SK-N-DZ (cell line): Measurements from ENCODE around the gene PHKG2. TPM values are rescaled to one million over a fixed set of nuclear protein-coding genes. Genes with fewer than 3 reads are reported as not detected.
"Not testable (repeated sequence)": the region's sequence is repeated elsewhere in the genome, so short reads cannot be mapped to it uniquely, and the experiment has no call there.

Source experiments
- DNase-seq: peaks from one replicate; pipeline ENCODE4 v3.0.0-alpha.2; 2015; ENCODE audit warnings: low spot score
- polyA plus RNA-seq, 2 experiments: library from polyadenylated mRNA; depleted of rRNA; stranded (reverse); fragments of >200 nt; gene quantifications; 2 replicates each; pipeline ENCODE4 v1.2.3, GENCODE V29; 2014

The PHKG2 gene, protein sequence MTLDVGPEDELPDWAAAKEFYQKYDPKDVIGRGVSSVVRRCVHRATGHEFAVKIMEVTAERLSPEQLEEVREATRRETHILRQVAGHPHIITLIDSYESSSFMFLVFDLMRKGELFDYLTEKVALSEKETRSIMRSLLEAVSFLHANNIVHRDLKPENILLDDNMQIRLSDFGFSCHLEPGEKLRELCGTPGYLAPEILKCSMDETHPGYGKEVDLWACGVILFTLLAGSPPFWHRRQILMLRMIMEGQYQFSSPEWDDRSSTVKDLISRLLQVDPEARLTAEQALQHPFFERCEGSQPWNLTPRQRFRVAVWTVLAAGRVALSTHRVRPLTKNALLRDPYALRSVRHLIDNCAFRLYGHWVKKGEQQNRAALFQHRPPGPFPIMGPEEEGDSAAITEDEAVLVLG
- polyA plus RNA-seq (2014; cell fraction: cytosol; rRNA removed): 23.3 and 28.6 TPM in 2 replicates
- polyA plus RNA-seq (2014; cell fraction: nucleus; rRNA removed): 71.3 and 96.4 TPM in 2 replicates

- peak; percentile 99 for DNase-seq
These were observed at the start of gene PHKG2 for GRCh38 chr16:30747799-30748633. TSS of gene PHKG2 (plus strand) at chr16:30748425. CDS start at chr16:30748821, 396 bp downstream.

DNA sequence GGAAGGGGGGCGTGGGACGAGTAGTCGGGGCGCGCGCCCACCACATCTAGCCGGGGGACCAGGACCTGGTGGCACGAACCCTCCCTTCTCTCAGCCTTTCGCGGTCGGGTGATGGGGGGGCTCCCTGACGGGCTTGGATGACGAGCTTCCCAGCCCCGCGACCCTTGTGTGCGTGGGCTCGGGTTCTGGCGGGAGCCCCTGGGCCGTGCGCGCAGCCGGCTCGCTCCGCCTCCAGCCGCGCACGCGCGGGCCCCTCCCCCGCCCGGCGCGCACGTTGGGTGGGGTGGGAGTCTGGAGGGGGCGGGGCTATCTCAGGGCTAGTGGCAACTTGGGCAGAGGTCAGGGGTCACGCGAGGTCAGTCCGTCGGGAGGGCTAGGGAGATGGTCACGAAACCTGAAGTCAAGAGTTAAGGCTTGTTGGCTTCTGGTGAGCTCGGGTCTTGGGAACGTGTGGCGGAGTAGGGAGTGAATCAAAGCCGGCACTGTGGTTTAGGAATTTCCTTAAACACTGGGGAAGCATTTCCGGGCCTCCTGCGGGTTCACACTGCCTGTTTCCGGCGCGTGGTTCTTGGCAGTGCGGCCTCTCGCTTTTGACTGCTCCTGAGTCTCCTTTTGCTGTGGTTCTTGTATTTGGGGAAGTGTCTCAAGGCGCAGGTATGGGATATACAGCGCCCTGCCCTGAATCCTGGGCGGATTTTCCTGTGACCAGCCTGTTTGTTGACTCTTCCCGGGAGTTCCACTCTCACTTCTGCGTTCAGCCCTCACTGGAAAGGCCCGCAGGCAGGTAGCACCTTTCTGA lies 49.2 kb upstream of the PHKG2 start, which contains the start of gene SRCAP:
Gene SRCAP, plus strand, starts transcription at position 356 of the 799 bp plus-strand sequence. CDS start 1,654 bp downstream, outside the sequence.
- peak; percentile 83 for DNase-seq

GRCh38 chr16:30699615-30700099 lies 48.6 kb upstream of the PHKG2 start:
- DNase-seq: no peak

DNA sequence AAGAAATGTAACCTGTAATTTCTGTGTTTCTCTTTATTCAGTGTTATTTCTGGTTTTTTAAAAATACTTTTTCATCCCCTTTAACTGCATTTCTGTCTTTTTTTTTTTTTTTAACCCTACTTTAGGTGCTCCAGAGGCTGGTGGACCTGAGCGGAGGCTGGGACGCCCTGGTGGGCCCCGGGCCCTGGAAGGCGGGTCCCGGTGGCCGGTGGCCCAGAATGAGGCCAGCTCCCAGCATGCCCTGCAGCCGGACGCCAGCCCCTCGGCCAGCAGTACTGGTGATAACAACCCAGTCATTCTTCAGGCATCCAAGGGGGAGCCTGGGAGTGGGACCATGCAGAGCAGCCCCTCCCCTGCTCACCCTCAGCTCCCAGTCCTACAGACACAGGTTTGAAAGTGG lies 47.7 kb upstream of the PHKG2 start:
- DNase-seq: no peak

GRCh38 chr16:30700971-30701370 lies 47.3 kb upstream of the PHKG2 start:
- DNase-seq: no peak

DNA sequence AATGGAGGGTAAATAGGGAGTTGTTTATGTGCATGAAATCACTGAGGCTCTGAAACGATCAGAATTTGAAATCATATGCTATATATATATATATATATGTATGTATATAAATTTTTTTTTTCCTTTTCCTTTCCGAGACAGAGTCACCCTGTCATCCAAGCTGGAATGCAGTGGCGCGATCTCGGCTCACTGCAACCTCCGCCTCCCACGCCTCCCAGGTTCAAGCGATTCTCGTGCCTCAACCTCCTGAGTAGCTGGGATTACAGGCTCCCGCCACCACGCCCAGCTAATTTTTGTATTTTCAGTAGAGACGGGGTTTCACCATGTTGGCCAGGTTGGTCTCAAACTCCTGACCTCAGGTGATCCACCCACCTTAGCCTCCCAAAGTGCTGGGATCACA lies 45.2 kb upstream of the PHKG2 start:
- not testable (repeated sequence) for DNase-seq

DNA sequence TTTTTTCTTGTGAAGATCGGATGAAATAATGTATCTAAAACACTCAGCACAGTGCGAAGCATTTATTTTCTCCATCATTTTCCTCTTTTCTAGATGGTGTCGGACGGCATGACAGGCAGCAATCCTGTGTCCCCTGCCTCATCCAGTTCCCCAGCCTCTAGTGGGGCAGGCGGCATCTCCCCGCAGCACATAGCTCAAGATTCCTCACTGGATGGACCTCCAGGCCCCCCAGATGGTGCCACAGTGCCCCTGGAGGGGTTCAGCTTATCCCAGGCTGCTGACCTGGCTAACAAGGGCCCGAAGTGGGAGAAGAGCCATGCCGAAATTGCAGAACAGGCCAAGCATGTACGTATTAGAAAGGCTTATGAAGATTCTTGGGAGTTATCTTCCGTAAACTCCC lies 44.3 kb upstream of the PHKG2 start:
- no peak for DNase-seq

GRCh38 chr16:30706046-30706445 lies 42.2 kb upstream of the PHKG2 start:
- no peak for DNase-seq

- DNase-seq: no peak
These were observed 37.3 kb upstream of the PHKG2 start for GRCh38 chr16:30710971-30711370.

- no peak for DNase-seq
These were observed 36.5 kb upstream of the PHKG2 start for GRCh38 chr16:30711712-30712111.

- no peak for DNase-seq
These were observed 32.3 kb upstream of the PHKG2 start for GRCh38 chr16:30715750-30716445.

GRCh38 chr16:30720086-30720485 lies 28.1 kb upstream of the PHKG2 start:
- no peak for DNase-seq

GRCh38 chr16:30720694-30721093 lies 27.5 kb upstream of the PHKG2 start:
- no peak for DNase-seq

DNA sequence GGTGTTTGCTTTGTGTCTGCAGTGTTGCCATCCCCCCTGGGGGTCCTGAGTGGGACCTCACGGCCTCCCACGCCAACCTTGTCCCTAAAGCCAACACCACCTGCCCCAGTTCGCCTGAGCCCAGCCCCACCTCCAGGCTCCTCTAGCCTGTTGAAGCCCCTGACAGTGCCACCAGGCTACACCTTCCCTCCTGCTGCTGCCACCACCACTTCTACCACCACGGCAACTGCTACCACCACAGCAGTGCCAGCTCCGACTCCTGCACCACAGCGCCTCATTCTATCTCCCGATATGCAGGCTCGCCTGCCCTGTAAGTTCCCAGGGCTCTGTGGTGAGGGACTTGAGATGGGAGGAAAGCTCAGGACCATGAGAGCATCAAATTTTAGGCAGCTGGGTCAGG lies 27.1 kb upstream of the PHKG2 start:
- no peak for DNase-seq

GRCh38 chr16:30721606-30722005 lies 26.6 kb upstream of the PHKG2 start:
- DNase-seq: no peak

DNA sequence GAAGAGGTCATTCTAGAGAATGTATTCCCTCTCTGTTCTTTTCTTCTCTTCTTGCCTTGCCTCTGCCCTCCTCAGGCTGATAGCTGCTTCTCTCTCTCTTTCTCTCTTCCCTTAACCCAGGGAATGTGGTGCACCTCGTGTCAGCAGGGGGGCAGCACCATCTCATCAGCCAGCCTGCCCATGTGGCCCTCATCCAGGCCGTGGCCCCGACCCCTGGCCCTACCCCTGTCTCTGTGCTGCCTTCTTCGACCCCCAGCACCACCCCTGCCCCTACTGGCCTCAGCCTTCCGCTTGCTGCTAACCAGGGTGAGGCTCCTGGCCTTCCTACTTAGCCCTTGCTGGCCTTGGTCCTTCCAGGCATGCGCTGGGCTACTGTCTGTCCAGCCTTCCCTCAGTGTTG lies 25.8 kb upstream of the PHKG2 start:
- no peak for DNase-seq

- no peak for DNase-seq
These were observed 25.3 kb upstream of the PHKG2 start for GRCh38 chr16:30722916-30723315.

GRCh38 chr16:30723725-30724355 lies 24.4 kb upstream of the PHKG2 start:
- DNase-seq: no peak

DNA sequence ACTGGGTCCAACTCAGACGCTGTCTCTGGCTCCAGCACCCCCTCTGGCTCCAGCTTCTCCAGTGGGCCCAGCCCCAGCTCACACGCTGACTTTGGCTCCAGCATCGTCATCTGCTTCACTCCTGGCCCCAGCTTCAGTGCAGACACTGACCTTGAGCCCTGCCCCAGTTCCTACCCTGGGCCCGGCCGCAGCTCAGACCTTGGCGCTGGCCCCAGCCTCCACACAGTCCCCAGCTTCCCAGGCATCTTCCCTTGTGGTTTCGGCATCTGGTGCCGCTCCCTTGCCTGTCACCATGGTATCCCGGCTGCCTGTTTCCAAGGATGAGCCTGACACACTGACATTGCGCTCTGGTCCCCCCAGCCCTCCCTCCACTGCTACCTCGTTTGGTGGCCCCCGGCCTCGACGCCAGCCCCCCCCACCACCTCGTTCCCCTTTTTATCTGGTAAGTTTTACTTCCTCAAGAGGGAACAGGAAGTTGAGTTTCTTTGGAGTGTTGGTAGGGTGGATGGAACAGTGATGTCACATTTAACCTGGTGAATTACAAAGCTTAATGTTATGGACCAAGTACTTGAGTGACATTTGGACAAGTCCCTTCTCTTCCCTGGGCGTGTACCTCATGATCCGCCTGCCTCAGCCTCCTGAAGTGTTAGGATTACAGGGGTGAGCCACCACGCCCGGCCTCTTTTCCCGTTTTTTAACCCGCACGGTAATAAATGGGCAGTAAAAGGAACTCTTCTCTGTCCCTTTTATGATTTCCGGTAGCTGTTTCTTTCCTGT lies 23.4 kb upstream of the PHKG2 start:
- DNase-seq: no peak

GRCh38 chr16:30725418-30725792 lies 22.8 kb upstream of the PHKG2 start:
- DNase-seq: no peak
